GM19455 (cell line): ENCODE data around the gene DUSP11.
"Not testable (repeated sequence)": the region's sequence is repeated elsewhere in the genome, so short reads cannot be mapped to it uniquely, and the experiment has no call there.

ENCODE experiments used
- ATAC-seq: cut with Tn5 transposase; IDR thresholded peaks from one replicate; pipeline ENCODE4 v1.9.1; 2021; ENCODE audit not compliant: unreplicated experiment

The DUSP11 gene

DNA sequence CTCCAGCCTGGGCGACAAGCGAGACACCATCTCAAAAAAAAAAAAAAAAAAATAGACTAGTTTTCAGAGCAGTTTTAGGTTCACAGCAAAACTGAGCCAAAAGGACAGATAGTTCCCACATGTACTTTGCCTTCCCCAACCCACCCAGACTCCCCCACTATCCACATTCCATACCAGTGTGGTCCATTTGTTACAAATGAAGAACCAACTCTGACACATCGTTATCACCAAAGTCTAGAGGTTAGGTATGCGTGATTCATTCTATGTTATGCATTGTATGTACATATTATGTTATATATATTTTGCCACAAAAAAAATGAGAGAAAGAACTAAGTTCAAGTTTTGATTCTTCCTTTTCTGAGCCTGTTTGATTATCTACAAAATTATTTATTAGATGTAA is 3.5 kb downstream of the DUSP11 start:
- ATAC-seq, result no peak

DNA sequence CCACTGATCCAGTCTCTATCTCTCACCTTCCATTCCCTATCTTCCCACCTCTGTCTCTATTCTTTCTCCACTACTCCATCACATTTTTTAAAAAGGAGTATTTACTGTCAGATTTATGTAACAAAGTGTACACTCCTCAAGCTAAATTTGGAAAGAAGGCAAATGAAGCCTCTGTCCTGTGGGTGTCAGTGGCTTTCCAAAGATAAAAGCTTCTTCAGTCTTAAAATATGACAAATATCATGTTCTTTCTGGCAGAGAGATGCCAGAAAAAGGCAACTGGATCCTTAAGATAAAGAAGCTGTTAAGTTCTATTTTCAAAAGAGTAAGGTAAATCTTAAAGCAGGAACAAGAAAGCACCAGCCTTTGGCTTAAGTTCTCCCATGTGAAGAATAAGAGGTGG is 7.1 kb downstream of the DUSP11 start:
- ATAC-seq, result no peak

DNA sequence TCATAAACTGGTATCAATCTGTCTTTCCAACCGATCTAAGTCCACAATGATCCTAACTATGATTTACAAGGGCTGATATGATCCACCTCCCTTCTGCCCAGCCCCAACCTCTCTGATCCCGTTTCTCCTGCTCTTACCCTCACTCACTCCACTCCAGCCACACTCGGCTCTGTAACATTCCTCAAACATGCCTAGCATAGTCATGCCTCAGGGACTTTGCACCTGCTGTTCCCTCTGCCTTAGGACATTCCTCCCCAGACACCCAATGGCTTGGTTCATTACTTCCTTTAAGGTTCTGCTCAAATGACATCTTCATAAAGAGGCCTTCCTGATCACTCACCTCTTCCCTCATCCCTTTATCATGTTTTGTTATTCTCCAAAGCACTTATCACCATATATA is 9.2 kb downstream of the DUSP11 start:
- no peak for ATAC-seq

DNA sequence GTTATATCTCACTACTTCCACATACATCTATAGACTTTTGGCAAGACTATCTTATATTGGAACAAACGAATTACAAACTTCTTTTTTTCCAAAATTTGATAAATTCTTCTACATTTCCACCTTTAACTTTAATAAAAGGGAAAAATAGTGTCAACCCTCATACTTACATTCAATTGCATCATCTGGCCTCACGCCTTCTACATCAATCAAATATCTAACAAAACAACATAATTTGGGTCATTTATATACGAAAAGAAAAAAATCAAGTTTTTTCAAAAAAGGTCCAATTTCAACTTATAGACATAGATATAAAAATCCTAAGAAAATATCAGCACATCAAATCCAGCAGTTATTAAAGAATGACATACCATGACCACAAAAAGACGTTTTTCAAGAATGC is 12.9 kb downstream of the DUSP11 start:
- no peak for ATAC-seq

DNA sequence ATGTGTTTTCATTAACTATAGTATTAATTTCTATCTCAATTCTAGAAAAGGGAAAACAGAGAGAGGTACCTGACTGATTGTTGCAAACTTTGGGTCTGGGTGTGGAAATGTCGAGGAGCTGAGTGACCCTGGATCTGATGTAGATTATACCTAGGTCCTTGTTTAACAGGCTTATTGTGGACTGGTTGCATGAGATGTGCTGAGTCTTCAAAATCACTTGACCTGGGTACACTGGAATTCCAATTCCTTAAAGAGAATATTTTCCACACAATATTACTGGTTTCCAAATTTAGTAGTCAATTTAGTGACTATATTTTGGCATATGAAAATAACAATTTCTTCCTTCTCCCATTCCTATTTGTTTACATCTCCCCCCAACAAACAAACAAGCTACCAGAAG is 13.6 kb downstream of the DUSP11 start:
- ATAC-seq, result no peak

DNA sequence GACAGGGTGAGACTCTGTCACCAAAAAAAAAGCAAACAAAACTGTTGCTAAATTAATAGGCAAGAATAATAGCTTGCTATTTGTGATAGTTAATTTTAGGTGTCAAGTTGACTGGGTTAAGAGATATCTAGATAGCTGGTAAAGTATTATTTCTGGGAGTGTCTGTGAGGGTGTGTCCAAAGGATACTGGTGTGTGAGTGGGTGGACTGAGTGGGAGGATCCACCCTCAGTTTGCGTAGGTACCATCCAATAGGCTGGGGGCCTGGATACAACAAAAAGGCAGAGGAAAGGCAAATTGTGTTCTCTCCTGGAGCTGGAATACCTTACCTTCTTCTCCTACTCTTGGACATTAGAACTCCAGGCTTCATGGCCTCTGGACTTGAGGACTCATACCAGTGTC is 15.0 kb downstream of the DUSP11 start:
- no peak for ATAC-seq

DNA sequence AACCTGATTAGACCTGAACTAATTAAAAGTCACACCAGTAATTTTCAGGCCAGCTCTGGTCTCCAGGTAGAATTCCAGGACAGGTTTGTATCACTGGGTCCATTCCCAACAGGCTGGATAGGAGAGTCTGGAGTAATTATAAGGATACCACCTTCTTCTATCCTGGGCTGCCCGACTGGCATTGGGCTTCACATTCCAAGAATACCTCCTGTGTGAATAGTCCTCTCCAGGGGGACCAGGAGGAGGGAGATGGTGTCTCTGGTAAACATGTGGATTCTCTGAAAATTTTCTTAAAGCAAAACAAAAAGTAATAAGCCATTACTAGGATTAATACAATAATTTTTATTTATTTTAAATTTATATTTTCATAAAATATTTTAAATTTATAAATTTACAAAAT is 17.3 kb downstream of the DUSP11 start:
- ATAC-seq, result no peak

DNA sequence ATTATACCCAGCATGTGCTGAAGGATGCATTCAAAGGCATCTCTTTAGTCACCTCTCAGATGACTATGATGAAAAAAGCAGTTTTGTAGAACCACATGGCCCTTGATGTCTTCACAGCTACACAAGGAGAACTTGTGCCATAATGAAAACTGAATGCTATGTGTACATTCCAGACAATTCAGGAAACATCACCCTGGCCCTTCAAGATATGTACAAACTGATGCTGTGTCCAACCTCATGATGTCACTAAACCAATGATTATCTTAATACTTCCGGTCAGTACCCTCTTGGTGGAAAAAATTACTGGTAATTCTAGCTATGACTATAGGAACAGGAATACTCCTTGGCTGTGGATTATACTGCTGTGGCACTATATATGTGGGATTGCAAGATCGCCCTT is 20.0 kb downstream of the DUSP11 start:
- no peak for ATAC-seq

DNA sequence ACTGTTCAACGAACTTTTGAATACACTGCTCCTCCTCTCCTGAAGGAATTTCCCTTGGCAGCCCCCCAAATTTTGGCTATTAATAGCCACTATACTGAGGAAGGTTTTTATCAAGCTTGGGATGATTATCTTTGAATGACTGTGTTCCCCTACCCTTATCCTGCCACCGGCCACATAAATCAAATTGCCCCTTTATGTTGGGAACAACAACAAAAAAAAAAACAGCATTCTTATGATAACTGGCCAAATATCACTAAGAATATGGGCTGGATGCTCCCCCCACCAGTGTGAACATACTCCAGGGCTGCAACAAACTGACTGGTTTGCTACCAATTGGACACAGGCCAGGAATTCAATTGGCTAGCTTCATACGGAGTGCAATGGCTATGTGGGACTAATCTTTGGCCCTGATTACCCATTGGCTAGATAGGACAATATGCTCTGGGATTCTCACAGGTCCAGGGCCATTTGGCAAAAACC is 20.6 kb downstream of the DUSP11 start:
- ATAC-seq, result no peak

DNA sequence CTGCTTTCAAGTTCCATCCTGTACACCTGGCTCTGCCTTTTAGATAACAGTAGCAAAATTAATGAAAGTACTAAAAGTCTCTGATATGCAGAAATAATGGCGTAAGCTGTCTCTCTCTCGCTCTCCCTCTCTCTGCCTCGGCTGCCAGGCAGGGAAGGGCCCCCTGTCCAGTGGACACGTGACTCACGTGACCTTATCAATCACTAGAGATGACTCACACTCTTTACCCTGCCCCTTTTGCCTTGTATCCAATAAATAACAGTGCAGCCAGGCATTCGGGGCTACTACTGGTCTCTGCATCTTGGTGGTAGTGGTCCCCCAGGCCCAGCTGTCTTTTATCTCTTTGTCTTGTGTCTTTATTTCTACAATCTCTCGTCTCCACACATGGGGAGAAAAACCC is 25.6 kb downstream of the DUSP11 start:
- not testable (repeated sequence) for ATAC-seq

DNA sequence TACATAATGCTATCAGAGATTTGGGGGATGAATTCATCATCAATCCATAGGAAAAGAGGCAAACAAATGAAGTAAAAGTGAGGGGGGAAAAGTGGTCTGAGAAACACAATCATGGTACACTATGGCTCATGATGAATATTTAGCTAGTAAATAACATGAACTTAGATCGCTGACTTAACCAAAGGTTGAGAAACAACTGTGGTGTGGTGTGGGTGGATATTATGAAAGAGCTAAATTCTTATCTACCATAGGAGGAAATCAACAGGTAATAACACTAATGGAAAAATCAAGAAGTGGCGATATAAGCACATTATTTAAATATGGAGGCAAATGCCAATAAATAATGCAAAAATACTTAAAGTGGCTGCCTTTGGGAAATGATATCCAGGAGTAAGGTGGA is 30.6 kb downstream of the DUSP11 start:
- no peak for ATAC-seq

DNA sequence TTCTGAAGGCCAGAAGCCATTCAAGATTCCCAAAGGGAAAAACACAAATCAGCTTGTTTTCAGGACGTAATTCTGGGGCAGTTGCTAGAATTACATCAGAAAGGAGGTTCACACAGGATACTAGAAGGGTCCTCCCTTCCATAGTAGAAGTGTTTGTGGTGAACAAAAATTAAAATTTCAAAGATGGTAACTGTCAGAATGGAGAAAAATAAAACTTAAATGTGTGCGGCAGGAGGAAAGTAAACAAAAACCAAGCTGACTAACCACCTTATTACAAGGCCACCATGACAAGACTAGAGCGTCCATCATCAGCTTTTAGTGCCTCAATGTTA is 33.1 kb downstream of the DUSP11 start:
- no peak for ATAC-seq

DNA sequence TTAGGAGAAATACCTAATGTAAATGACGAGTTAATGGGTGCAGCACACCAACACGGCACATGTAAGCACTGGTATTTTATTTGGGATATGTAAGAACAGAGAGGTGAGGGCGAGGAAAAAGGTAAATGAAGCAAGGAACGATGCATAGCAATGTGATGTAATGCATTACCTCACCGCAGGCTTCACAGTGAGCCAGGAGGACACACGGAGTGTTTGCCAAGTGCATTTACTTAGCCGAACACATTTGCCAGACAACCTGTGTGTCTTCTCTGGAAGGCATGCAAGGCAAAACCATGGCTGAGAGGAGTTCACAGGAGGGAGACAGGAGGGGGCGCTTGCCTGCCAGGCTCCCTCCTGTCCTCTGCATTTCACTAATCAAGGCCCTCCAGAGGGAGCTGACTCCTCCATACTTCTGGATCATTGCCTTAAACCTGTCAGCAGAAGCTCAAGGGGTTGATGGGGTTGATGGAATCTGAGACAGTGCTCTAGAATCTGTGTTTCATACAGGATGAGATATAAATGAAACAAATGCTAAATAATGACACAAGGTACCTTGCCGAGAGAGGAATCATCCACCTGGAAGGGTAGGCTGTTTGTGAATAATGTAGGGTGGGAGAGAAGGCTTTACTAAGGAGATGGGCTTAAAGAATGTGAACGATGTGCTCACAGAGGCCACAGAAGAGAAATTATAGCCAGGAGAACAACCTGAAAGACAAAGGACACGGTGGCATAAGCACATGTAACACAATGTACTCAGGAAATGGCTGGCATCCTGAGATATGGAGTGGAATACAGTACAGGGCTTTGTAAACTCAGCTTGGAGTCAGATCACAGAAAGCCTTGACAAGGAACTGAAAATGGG is 33.7 kb downstream of the DUSP11 start:
- no peak for ATAC-seq

DNA sequence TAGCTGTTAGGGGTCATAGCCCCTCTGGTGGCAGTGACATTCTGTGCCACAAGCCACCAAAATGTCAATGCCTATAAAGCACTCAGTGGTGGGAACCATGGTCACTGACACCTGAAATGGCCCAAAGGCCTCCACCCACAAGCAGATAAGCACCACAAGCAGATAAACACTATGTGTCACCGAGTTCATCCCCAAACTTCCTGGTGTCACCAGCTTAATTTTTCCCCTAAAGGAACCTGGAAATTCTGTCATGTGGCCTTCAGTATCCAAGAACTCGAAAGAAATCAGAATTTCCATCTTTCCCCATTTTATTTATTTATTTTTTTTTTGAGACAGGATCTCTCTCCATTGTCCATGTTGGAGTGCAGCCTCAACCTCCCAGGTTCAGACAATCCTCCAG is 39.1 kb downstream of the DUSP11 start:
- no peak for ATAC-seq

DNA sequence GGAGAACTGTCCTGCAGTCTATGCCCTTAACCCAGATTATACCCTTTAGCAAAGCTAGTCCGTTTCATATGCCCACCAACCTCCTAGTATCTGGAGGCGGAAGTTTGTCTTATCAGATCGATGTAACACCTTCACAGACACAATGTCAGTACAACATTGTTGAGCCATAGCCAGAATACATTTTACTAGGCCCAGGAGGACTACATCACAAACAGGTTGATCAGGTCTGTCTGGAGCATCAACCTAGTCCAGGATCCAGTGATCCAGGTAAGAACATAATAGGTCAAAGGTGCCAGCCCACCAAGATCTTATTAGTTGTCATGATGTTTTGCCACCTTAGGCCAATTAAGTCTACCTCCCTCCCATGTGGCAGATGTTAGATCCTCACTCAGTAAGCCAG is 40.8 kb downstream of the DUSP11 start:
- ATAC-seq, result no peak

DNA sequence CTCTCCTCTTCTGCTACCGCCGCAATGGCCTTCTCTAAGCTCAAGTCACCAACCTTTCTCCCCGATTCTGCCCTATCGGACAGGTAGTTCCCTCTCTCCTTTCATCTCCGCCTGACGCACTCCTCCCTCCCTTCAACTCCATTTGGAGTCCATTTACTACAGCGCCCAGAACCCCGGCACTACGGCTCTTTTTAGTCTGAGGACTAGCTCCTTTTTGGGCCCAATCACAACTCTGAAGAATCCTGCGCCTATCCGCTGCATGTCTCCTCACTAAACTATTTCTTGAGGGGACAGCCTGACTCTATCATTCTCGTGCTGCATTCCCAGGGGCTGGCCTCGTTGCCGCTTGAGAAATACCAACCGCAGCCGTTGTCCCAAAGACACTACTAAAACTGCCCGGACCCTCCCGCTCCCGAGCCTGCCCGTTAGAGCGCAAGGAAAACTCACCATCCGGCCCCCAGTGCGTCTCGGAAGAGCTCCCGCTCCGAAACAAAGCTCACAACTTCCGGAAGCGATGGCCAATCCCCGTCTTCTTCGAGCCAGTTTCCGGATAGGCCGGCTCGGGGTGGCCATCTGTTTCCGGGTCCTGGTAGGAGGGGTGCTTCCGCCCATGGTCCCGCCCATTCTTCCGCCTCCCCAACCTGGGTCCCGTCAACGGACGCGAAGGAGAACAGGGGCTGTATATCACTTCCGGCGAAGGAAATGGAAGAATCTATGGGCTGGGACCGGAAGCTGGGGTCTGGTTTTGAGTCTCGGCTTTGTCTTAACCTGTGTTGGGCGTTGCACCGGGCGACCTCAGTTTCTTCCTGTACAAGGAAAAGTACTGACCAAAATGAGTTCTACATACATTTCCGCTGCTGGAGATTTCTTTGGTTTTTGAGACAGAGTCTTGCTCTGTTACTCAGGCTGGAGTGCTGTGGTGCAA is 42.8 kb downstream of the DUSP11 start, which contains the start of gene TPRKB:
TPRKB (minus strand) TSS at position 491 of the 925 bp plus-strand sequence. CDS start 2,776 bp downstream, outside the sequence.
- ATAC-seq, result peak; percentile 92

DNA sequence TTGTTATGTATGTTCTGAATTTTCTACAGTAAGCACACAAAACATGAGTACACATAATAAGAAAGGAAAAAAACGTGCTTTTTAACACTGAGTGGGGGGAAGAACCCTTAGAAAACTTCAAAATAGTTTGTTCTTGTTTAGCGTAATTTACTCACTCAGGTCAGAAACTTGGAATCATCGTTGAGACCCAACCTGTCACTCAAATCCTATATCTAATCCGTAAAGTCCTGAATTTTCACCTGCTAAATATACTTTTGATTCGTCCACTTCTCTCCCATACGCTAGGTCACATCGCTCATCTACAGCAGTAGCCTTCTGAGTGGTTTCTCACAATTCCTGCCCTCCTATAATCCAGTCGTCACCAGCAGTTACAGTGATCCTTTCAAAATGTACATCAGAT is 43.5 kb downstream of the DUSP11 start:
- no peak for ATAC-seq

DNA sequence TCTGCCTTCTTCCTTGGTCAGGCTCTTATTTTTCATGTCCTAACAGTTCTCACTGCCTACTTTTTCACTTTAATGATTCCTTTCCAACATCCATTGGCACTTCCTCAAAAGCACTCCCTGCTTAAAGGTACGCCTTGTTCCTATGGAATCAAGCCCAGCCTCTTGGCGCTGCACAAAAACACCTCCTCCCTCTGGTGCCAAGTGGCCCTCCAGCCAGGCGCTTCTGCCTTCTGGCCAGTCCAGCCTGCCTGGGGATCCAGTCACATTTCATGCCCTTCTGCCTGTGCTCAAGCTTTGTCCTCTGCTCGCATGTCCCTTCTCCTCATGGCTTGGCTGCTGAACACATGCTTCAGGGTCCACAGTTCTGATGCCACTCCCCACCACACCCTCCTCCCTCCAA is 49.1 kb downstream of the DUSP11 start:
- no peak for ATAC-seq

DNA sequence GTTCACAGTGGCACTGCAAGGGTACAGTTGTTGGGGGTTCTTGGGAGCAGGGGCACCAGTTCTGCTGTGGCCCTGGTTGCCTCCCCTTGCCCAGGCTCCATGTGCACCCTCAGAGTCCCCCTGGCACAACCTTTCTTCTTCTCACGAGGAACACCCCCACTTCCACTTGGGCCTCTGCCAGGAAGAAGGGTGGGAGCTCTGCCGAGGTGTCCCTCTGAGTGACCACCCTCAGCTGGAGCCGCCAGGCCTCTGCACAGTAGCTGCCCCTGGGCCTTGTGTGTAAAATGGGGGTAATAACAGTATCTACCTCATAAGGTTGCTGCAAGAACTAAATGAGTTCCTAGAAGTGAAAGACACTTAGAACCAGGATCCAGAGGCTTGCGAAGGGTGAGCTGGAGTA is 51.2 kb downstream of the DUSP11 start:
- no peak for ATAC-seq

DNA sequence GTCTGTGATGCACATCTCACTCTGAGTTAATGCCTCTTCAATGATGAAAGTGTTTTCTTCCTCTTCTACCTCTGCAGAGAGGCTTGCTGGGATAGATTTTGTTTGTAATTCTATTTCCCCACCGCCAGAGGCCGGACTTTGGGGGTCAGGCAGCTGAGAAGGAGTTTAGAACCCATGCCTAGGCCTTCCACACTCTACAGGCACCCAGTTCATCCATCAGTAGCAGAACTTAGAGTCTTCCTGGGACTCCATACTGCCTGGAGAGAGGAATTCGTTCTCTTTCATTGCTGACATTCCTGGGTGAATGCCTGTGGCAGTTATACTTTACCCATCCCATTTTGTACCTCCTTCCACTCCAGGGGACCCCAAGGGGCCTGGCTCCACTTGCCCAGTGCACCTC is 51.9 kb downstream of the DUSP11 start:
- no peak for ATAC-seq

DNA sequence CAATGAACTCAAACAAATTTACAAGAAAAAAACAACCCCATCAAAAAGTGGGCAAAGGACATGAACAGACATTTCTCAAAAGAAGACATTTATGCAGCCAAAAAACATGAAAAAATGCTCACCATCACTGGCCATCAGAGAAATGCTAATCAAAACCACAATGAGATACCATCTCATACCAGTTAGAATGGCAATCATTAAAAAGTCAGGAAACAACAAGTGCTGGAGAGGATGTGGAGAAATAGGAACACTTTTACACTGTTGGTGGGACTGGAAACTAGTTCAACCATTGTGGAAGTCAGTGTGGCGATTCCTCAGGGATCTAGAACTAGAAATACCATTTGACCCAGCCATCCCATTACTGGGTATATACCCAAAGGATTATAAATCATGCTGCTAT is 53.2 kb downstream of the DUSP11 start:
- not testable (repeated sequence) for ATAC-seq
